Measurements from ENCODE around the gene CADM1.

CADM1 gene

DNA sequence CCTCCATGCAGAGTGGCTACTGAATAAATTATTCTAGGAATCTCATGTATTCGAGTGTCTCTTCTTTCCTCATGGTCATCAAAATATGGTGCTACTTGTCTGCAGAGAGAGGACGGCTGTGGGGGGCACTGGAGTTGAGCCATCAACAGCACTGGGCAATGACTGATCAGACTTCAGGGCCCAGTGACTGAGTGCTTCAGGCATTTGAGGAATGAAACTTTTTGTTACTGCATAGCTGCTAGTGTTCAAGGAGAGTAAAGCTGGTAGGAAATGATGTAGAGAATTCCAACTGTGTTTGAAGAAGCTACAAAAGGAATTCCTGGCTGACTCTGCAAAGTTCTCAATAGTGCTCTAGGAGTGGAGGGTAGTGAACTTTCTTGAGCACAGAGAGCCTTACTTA is 277.7 kb downstream of the CADM1 start:
- DNase-seq, result no peak

DNA sequence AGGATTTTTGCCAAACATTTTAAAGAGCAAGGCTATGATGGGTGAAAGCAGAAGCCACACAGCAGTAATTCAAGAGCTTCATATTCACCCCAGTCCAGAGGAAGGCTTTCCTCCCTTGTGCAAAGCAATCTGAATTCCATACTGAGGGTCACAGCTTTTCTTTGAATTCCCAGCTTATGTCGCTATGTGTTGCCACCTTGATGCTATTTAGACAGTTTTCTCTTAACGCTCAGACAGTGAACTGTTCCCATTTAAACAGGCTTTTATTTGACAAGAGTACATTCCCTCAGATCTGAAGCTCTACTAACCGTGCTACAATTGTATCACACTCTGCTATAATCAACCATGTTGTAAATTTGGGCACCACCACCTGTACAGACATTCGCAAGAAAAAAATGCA is 279.7 kb downstream of the CADM1 start:
- DNase-seq, result no peak

DNA sequence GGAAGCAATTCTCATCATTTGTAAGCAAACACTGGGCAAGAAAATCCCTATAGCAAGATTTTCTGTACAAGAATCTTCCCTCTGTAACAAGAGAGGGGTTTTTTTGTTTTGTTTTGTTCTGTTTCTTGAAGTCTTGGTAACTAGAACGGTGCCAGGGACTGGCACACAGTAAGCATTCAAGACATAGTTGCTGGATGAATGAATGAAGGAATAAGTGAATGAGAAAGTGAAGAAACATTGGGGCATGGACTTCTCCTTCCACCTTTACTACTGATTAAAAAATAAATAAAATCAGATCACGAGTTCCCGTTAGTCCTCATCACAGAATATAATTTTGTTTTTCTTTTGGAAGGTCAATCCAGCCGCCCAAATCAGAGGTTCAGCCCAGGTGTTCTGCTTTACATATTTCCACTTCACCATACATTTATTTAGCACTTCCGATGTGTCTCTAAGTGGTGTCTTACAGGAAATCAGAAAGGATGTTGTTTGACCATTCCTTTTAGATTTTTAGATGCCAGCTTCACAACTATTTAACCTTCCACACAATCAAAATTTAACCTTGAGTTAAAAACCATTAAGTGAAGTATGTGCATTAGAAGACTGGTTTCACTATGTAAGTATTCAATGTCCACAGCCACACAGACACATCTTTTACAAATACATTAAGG is 281.2 kb downstream of the CADM1 start:
- no peak for DNase-seq

DNA sequence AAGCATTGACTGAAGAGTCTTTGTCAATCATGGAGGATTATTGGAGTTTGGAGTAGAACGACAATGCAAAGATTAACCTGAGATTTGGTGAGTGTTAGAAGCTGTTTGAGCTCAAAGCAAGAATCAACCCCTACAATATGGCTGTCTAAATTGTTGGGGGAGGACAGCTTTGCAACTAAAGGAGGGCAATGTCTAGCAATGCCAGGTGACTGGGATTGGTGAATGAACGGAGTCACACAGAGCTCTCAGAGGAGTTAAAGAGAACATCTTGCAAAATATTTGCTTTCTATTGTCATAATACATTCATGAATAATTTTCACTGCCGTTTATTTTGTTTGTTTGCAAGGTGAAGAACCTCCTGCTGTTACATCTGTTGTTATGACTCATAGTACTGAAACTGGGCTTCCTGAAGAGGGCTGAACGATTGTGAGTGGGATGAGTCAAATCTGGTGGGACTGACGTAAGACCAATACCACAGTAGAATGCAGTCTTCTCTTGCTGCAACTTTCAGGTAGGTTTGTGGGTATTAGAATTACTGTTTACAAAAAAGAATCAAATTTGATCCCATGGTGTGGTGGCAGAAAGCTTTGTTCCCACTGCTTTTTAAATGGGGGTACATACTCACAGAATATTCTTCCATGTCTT is 281.9 kb downstream of the CADM1 start:
- no peak for DNase-seq

DNA sequence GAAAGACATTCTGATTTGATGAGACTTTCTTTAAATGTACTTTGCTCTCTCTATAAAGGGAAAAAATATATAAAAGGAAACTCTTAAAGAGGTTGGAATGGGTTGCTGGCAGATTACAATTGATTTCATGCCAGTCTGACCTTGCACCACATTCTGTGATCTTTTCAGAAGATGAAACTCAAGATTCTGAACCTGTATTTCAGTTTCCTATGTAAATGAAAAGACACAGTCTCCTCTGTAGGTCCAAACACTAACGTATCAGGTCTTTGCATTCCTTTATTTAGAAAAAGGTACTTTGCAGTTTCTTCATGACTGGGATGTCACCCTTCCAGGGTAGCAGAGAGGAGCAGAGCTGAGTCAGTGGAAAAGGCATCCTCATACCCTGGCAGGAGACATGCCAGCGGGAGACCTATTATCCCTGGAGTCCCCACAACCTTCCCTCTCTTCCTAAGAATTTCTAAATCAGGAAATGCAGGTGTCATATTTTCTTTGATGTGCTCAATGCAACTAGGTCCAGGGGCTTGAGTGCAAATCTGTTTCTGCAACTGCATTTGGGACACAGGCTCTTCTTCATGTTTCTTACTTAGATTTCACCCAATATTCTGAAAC is 282.6 kb downstream of the CADM1 start:
- no peak for DNase-seq

DNA sequence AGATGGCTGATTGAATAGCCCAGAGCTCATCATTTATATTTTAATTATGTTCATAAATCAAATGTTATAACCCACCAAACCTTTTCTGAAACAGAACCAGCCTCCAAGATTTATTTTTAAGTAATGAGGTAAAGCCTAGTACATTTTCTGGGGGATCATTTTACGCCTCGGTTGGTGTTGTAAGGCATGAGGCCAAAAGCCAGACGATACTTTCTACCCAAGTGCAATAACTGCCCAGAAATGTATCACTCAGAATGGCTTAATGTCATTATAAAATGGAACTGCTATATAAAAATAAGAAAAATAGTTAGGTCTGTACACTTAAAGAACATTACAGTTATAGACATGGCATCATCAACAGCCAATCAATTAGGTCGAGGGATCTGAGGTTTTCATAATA is 283.3 kb downstream of the CADM1 start:
- DNase-seq, result no peak

DNA sequence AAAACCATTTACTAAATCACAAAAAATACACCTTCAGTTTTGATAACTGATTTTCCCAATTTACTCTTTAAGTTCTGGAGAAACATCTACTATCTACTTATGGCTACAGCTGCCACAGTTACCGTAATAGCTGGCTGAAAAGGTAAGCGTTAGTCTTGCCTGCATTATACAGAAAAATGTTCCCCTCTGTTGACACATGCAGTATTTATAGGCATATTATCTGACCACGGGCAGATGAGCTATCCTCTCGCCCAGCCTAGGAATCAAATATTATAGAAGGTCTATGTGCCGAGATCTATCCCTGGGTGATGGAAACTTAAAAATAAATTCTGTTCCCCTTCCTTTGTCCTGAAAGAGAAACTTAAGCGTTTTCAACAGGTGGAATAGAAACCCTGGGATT is 283.8 kb downstream of the CADM1 start:
- no peak for DNase-seq

DNA sequence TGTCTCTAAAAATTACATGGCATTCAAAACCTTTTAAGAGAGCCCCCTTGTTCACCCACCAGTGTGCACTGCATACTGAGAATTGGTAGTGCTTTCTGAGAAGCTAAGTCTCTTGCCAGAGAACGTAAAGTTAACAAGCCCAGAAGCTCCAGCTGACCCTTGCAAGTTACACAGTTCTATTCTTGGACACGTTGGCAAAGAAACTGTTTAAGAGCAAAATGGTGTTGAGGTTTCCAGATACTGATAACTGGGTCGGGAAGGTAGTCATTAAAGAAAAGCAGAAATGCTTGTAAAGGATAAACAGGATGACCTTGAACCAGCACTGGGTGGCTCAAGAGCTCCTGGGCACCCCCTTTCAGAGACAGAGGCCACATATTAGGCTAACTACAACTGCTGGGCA is 284.8 kb downstream of the CADM1 start:
- no peak for DNase-seq

DNA sequence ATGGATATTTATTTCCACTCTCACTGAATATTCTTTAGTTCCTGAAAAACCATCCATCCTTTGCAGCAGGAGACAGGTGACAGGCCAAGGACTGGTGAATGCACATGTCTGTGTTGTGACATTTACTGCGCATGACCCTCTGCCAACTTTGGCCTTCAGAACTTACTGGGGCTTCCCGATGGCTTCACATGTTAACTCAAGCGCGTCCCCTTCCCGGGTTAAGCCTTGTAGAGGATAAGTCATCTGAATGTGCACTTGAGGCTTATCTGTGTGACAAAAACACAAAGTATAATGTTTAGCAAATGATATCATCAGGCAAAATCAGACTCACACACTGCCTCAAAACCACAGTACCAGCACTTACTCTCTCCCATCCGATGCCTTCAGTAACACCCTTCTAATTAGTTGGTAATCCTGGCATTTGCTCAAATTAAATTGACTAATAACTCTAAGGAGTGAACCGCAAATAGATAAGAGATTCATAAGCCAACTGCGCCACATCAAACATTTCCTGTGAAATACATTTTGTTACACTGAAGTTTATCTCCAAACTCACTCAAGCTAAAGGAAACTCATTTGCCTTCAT is 286.4 kb downstream of the CADM1 start:
- no peak for DNase-seq

DNA sequence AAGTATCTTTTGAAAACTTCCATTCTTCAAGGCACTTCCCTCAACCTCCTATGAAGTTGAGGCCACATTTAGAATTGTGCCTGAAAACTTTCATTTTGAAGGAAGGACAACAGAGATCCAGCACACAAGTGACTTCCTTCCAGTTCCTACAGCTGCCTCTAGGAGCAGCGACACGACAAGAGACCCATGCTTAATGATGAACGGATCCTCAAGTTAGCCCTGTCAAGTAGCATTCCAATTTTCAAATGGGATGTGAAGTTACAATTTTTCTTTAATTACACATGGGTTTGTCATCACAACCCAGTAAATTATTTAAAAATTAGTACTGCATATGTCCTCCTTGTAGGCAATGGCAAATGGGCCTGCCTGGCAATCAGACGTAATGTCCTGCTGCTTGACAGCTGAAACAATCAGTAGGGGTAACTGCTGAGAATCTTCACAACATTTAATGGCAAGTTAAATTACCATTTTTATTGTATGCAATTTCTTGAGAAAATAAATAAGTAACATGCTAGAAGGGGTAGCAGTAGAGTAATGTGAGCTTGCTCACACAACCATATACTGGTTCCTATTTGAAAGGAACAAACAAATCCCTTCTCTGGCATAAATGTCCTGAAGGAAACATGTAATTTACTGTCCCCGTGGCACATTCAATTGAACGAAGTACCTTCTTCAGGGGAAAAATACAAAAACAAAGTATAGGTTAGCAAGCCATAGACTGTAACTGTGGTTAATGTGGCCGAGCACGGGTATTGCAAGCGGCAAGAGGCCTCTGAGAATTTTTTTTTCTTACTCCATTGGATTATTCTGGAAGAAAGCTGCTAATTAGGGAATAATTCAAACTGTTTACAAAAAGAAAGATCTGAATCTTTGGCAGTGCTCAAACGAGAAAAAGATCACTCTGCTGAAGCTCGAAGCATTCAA is 288.3 kb downstream of the CADM1 start:
- DNase-seq, result no peak

DNA sequence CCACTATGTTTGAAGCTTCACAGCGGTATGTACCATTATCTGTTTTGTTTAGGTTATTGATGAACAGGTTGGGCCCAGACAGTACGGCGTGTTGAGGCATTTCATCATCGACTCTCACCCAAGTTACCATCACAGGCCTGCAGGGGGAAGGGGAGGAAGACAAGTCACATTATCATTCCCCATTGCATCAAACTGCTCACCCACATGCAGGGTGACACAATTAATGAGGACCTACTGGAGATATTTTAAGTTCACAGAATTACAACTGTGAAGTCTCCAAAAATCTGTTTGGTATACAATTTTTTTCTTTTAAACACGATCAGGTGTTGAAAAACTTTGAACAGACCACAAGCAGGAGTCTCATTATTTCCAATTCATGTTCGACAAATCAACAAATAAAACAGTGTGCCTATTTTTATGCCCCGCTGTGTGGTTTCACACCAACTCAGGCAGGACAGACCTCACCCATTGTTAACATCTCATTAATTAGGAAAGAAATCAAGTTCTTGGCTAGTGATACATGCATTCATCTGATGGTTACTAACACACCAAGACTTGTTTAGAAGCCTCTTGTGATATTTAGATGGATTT is 289.5 kb downstream of the CADM1 start:
- DNase-seq, result no peak

DNA sequence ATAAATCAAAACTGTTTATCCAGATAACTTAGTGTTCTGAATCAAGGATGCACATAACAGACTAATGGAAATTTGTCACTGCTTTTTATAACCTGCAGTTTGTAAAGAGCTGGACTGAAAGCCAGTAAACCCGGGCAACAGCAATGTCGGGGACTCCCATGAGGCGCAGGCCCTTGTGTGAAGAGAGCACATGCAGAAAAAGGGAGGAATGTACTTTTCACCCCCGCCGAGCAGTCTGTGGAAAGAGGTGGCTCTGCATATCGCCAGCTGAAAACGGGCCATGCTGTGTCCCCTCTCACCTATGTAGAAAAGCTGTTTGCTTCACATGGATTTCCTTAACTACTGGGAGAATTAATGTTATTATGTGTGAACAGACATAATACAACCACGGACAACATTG is 291.2 kb downstream of the CADM1 start:
- no peak for DNase-seq

DNA sequence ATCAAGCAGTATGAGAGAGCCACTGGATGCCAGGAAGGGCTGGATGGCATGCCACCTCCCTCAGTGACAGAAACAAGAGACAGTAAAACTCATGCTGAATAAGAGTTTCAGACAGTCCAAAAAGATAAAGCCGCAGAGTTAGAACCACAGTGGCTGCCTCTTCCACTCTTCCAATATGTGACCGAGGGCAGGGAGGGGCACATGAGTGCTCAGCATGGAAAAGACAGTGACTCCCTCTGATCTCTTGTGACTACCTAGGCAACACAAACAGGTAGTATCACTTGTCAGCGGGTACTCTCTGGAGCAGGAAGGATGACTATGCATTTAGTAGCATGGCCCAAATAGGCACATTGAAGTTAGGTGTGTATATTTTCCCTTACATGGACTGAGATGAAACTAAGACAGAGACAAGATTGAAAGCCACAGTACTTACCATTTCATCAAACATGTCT is 295.4 kb downstream of the CADM1 start:
- DNase-seq, result no peak

DNA sequence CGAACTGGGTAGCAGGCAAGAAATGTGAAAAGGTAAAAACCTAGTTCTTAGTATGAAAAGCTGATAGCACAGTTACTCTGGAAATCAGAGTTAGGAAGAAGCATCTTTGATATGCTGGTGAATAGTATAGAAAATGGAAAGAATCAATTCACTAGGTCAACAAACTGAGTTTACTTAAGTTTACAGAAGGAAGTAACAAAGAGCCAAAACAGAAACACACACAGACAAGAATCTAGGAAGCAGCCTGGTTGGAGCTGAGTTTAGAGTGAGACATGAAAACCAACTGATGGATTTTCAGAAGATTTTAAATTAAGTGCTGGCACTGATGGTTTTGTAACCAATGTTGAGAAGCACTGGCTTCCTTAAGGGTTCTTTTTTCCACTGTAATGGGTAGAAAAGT is 296.3 kb downstream of the CADM1 start:
- DNase-seq, result no peak

DNA sequence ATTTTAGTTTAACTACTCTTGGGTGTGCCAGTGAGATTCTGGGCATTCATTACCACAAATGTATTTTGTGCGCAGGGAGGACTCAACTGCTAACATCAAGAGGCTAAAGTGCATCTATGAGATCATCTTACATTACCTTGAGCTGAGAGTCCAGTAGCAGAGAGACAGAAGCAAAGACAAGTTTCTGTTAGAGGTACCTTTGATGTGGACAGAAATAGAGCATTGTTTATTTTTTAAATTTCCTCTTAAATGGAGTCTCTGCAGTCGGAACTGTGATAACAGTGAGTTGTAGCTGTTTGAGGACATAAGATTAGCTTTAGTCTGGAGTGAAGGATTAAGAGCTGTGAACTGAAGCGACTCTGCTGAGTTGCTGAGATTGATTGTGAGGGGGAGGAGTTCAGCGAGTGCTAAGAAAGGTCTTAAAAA is 297.0 kb downstream of the CADM1 start:
- DNase-seq, result no peak

DNA sequence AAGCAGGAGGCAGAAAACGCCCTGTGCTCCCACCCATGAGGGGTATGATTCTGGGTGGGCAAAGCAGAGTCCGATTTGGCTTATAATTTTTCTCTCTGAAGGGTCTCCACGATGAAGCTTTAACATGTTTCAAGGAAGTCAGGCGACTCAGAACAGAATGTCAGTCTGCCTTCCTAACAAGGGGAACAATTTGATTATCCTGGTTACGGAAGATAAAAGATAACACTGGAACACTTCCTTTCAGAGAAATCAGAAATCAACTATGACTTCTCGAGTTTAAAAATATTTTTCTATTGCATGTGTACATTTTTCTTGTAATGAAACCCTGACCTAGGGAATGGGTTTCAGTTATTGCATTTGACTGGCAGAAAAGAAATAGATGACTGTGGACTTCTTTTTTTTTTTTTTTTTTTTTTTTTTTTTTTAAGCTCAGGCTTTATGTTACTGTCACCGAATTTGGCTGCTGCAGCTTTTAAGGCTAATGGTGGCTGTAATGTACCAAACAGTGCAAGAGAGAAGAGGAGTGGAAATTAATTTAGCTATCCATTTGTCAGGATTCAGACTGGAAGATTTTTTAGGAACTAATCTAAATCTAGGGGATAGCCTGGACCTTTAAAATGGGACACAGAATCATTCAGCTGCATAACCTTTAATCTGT is 297.7 kb downstream of the CADM1 start:
- no peak for DNase-seq

DNA sequence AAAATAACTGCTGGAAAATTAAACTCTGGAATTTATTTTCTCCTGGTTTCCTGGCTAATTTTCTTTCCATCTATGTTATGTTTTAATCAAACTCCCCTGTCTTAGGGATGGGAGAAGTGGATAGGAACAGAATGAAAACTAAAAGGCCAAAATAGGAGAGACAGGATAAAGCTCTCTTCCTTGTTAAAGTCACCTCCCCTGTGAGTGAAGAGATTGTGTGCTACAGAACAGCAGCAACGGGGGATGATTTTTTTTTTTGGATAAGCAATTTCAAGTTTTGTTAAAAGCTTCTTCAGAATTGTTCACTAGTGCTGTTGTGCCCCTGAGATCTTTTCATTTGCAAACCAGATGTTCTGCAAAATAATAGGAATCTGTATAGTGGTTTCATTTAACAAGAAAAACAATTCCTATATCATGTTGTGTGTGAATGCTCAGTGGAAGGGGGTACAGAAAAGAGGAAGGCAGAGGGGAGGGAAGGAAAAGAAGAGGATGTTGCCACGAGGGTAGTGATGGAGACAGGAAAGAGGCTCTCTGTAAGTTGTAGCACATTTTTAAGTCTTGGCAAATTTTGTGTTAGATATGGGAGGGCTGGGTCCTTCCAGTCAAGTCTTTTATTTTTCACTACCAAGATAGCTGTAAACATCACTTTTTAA is 301.2 kb downstream of the CADM1 start:
- no peak for DNase-seq

DNA sequence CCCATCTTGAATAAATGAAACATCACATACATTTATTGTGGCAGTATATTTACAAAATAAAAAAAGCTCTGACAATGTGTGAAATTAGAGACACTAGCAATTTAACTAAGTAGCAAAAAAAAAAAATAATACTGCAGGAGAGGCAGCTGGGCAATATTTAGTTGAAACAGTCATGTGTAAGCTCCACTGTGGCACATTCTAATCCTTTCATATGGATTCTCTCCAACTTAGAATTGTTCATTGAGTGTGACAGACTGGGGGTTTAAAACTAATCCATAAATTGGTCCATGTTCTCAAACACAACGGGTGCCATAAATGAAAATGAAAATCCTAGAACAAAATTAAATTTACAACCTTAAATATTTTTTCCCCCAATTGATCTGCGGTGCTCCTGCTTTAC is 302.1 kb downstream of the CADM1 start:
- DNase-seq, result no peak

DNA sequence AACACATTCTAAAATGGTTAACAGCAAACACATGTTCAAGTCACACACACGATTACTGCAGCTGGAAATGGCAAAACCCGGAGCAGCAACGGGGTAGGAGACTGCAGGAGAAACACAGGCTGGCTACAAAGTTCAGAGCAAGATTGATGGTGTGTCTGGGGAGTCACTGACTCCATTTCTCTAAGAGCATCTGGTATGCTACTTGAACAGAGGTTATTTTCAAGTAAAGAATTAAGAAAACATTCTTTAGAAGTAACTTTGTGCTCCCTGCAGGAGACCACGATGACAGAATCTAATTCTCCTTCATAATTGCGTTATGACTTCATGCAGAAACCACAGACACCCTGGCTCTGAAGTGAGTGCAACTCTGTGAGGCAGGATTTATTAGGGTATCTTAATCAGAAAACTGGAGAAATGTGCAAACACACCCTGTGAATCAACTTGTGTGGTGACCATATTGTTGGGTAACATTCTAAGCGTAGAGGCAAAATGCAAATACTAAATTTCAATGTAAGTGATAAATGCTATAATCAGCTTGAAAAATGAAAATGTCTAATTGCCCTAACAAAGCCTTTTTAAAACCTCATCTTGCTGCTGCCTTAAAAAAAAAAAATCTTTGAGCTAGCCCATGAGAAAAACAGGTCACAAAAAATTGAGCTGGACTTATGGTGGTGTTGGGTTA is 303.0 kb downstream of the CADM1 start:
- DNase-seq, result peak; percentile 76

DNA sequence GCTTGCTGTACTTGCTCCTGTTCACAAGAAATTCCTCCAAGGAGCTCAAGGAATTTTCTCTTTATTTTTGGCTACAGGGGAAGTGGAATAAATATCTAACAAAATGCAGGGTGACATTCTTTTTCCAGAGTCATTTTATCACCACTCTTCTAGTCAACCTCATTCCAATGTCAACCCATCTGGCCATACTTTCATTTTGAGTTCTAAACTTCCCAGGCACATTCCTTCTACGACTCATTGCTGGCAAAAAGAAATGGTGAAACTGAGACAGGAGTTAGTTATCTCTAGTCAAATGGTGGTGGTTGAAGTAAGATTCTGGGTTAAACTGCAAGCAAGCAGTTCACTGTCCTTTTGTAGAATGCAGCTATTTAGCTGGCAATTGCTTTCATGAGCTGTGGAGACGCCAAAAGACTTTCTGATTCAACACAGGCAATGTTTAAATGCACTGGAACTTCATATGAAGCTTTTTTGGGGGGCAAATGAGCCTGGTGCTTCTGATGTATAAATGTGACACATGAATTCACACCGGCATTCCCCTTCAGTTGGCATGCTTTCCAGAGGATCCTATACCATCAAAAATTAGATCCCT is 304.6 kb downstream of the CADM1 start:
- DNase-seq, result no peak

All from right hindlimb (tissue), 1 donor.